GM12878 (cell line): ENCODE results near the gene COA5. TPM values are rescaled to one million over a fixed set of nuclear protein-coding genes. Genes with fewer than 3 reads are reported as not detected.

ENCODE experiments used
- CREB1 ChIP-seq: IDR thresholded peaks from 2 replicates; pipeline ENCODE4 v1.6.1; 2012; ENCODE audit warnings: low read depth, mild to moderate bottlenecking, inconsistent platforms
- EED ChIP-seq: sonication (generic); IDR thresholded peaks from 2 replicates; pipeline ENCODE4 v1.6.1; 2016; ENCODE audit warnings: antibody characterized with exemption, low read depth
- ELK1 ChIP-seq: IDR thresholded peaks from 2 replicates; pipeline ENCODE4 v1.6.1; 2012; ENCODE audit warnings: low read depth, low read length, improper control_type of control experiment
- GABPA ChIP-seq: IDR thresholded peaks from 2 replicates; pipeline ENCODE4 v1.6.1; 2014; ENCODE audit warnings: antibody characterized with exemption, low read depth, mild to moderate bottlenecking, inconsistent platforms
- HDGF ChIP-seq: fragments of 450-650 bp; IDR thresholded peaks from 2 replicates; pipeline ENCODE4 v1.6.1; 2016; ENCODE audit warnings: antibody characterized with exemption
- KDM1A ChIP-seq: fragments of 200-600 bp; sonication (generic); IDR thresholded peaks from 2 replicates; pipeline ENCODE4 v1.6.1; 2016; ENCODE audit warnings: borderline replicate concordance
- MTA3 ChIP-seq: IDR thresholded peaks from 2 replicates; pipeline ENCODE4 v1.6.1; 2012; ENCODE audit warnings: low read length, inconsistent platforms, borderline replicate concordance
- MYC ChIP-seq: IDR thresholded peaks from 2 replicates; pipeline ENCODE4 v1.6.1; 2011; ENCODE audit warnings: mild to moderate bottlenecking, low read length, moderate library complexity, inconsistent platforms; ENCODE audit not compliant: insufficient read depth, insufficient replicate concordance, insufficient read length, severe bottlenecking
- NBN ChIP-seq: fragments of 450-650 bp; IDR thresholded peaks from 2 replicates; pipeline ENCODE4 v1.6.1; 2016
- NFYA ChIP-seq: IDR thresholded peaks from 2 replicates; pipeline ENCODE4 v1.6.1; 2011; ENCODE audit warnings: low read depth, mild to moderate bottlenecking, low read length, improper control_type of control experiment, borderline replicate concordance
- NR2C2 ChIP-seq: IDR thresholded peaks from 2 replicates; pipeline ENCODE4 v1.6.1; 2011; ENCODE audit warnings: borderline replicate concordance, low read depth; ENCODE audit not compliant: control insufficient read depth, insufficient read length
- NR2F1 ChIP-seq: fragments of 450-650 bp; conservative IDR thresholded peaks from 2 replicates; pipeline ENCODE4 v1.6.1; 2017; ENCODE audit warnings: mild to moderate bottlenecking
- POLR2AphosphoS2 ChIP-seq: IDR thresholded peaks from 2 replicates; pipeline ENCODE4 v1.6.1; 2011; ENCODE audit warnings: low read depth, mild to moderate bottlenecking, low read length, improper control_type of control experiment, moderate library complexity
- TARDBP ChIP-seq: IDR thresholded peaks from 2 replicates; pipeline ENCODE4 v1.6.1; 2016; ENCODE audit warnings: borderline replicate concordance
- YY1 ChIP-seq: IDR thresholded peaks from 2 replicates; pipeline ENCODE4 v1.6.1; 2011; ENCODE audit warnings: low read depth, mild to moderate bottlenecking, low read length
- ZBED1 ChIP-seq: IDR thresholded peaks from 2 replicates; pipeline ENCODE4 v1.6.1; 2016; ENCODE audit warnings: borderline replicate concordance
- ZNF274 ChIP-seq: IDR thresholded peaks from one replicate; pipeline ENCODE4 v1.8.0; 2011; ENCODE audit not compliant: insufficient read length, insufficient read depth
- polyA plus RNA-seq, 11 experiments: library from polyadenylated mRNA; depleted of rRNA in 4 of 11; unstranded in 6 of 11; stranded (reverse) in 5 of 11; fragments of >200 nt; fragmentation: Nextera tagmentation in 4 of 11; fragmentation: Illumina TruSeq in 1 of 11; extraction: Ambion mirVana in 4 of 11; extraction: Trizol in 1 of 11; gene quantifications; 1 replicate in 1 of 11; 2 replicates in 10 of 11; pipeline versions ENCODE4 v1.2.1 to v1.2.3, GENCODE V29; 2011 to 2016; ENCODE audit warnings: inconsistent platforms in 2 of 11, missing spikeins in 2 of 11, low read depth in 1 of 11
- total RNA-seq, 4 experiments: library from RNA; depleted of rRNA in 3 of 4; stranded (reverse); fragments of >200 nt in 3 of 4; fragmentation: Illumina TruSeq in 1 of 4; extraction: Trizol in 1 of 4; gene quantifications; 2 replicates each; pipeline versions ENCODE4 v1.2.1 to v1.2.3, GENCODE V29; 2013 to 2021
- TF ChIP-seq, protein P1 (sequence below): fragments of 450-650 bp; IDR thresholded peaks from 2 replicates; pipeline ENCODE4 v1.6.1; 2018; ENCODE audit warnings: borderline replicate concordance, mild to moderate bottlenecking; ENCODE audit not compliant: partially characterized antibody
- TF ChIP-seq, protein P2 (sequence below): fragments of 450-650 bp; IDR thresholded peaks from 2 replicates; pipeline ENCODE4 v1.6.1; 2017; ENCODE audit warnings: borderline replicate concordance
- TF ChIP-seq, protein P3 (sequence below): IDR thresholded peaks from 2 replicates; pipeline ENCODE4 v1.6.1; 2012; ENCODE audit warnings: mild to moderate bottlenecking, low read depth, low read length
- TF ChIP-seq, protein P4 (sequence below): IDR thresholded peaks from 2 replicates; pipeline ENCODE4 v1.6.1; 2011; ENCODE audit warnings: borderline replicate concordance, low read depth, mild to moderate bottlenecking, moderate library complexity, mixed read lengths, low read length; ENCODE audit not compliant: insufficient read depth; ENCODE audit errors: extremely low read length

The COA5 gene
- total and polyA plus RNA-seq, 10 of the 15 experiments (the other 5 are each of a cell fraction or from before 2014, with no cell fraction given): 20.7 to 63.3 (median 37.9) TPM

DNA sequence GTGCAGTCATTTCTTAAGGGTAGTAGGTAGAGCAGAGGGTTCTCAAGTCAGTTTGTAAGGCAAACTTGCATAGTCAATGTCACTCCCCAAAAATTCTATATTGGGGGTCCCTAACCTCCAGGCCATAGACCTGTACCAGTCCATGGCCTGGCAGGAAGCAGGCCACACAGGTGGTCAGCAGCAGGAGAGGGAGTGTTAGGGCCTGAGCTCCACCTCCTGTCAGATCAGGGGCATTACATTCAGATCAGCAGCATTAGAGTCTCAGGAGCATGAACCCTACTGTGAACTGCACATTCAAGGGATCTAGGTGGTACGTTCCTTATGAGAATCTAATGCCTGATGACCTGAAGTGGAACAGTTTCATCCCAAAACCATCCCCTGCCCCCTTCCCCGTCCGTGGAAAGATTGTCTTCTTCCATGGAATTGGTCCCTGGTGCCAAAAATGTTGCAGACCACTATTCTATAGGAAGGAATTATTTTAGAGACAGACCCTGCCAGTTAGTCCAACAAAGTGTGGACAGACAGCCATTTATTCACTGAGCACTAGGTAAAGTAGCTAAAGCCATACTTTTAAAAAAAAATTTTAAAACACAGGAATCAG lies 6.7 kb downstream of the COA5 start (continued):
- no peak for TF ChIP-seq ELK1
- no peak for TF ChIP-seq ZBED1
- TF ChIP-seq YY1: no peak
- TF ChIP-seq, protein P1, sequence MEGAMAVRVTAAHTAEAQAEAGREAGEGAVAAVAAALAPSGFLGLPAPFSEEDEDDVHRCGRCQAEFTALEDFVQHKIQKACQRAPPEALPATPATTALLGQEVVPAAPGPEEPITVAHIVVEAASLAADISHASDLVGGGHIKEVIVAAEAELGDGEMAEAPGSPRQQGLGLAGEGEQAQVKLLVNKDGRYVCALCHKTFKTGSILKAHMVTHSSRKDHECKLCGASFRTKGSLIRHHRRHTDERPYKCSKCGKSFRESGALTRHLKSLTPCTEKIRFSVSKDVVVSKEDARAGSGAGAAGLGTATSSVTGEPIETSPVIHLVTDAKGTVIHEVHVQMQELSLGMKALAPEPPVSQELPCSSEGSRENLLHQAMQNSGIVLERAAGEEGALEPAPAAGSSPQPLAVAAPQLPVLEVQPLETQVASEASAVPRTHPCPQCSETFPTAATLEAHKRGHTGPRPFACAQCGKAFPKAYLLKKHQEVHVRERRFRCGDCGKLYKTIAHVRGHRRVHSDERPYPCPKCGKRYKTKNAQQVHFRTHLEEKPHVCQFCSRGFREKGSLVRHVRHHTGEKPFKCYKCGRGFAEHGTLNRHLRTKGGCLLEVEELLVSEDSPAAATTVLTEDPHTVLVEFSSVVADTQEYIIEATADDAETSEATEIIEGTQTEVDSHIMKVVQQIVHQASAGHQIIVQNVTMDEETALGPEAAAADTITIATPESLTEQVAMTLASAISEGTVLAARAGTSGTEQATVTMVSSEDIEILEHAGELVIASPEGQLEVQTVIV: no peak
- TF ChIP-seq NBN: no peak
- no peak for TF ChIP-seq POLR2AphosphoS2
- no peak for TF ChIP-seq NR2C2
- TF ChIP-seq, protein P2, sequence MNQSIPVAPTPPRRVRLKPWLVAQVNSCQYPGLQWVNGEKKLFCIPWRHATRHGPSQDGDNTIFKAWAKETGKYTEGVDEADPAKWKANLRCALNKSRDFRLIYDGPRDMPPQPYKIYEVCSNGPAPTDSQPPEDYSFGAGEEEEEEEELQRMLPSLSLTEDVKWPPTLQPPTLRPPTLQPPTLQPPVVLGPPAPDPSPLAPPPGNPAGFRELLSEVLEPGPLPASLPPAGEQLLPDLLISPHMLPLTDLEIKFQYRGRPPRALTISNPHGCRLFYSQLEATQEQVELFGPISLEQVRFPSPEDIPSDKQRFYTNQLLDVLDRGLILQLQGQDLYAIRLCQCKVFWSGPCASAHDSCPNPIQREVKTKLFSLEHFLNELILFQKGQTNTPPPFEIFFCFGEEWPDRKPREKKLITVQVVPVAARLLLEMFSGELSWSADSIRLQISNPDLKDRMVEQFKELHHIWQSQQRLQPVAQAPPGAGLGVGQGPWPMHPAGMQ: no peak
- no peak for TF ChIP-seq HDGF
- TF ChIP-seq MTA3: no peak
- TF ChIP-seq, protein P3, sequence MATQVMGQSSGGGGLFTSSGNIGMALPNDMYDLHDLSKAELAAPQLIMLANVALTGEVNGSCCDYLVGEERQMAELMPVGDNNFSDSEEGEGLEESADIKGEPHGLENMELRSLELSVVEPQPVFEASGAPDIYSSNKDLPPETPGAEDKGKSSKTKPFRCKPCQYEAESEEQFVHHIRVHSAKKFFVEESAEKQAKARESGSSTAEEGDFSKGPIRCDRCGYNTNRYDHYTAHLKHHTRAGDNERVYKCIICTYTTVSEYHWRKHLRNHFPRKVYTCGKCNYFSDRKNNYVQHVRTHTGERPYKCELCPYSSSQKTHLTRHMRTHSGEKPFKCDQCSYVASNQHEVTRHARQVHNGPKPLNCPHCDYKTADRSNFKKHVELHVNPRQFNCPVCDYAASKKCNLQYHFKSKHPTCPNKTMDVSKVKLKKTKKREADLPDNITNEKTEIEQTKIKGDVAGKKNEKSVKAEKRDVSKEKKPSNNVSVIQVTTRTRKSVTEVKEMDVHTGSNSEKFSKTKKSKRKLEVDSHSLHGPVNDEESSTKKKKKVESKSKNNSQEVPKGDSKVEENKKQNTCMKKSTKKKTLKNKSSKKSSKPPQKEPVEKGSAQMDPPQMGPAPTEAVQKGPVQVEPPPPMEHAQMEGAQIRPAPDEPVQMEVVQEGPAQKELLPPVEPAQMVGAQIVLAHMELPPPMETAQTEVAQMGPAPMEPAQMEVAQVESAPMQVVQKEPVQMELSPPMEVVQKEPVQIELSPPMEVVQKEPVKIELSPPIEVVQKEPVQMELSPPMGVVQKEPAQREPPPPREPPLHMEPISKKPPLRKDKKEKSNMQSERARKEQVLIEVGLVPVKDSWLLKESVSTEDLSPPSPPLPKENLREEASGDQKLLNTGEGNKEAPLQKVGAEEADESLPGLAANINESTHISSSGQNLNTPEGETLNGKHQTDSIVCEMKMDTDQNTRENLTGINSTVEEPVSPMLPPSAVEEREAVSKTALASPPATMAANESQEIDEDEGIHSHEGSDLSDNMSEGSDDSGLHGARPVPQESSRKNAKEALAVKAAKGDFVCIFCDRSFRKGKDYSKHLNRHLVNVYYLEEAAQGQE: no peak
- no peak for TF ChIP-seq KDM1A
- TF ChIP-seq, protein P4, sequence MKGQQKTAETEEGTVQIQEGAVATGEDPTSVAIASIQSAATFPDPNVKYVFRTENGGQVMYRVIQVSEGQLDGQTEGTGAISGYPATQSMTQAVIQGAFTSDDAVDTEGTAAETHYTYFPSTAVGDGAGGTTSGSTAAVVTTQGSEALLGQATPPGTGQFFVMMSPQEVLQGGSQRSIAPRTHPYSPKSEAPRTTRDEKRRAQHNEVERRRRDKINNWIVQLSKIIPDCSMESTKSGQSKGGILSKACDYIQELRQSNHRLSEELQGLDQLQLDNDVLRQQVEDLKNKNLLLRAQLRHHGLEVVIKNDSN: no peak
- TF ChIP-seq EED: no peak
- 0 out of 2 replicates have a peak, but pooled peaks have one; percentile 15 for TF ChIP-seq NR2F1
- no peak for TF ChIP-seq ZNF274
- TF ChIP-seq NFYA: no peak
- 0 out of 2 replicates have a peak, but pooled peaks have one; percentile 11 for TF ChIP-seq CREB1
- no peak for TF ChIP-seq MYC
- no peak for TF ChIP-seq TARDBP
- no peak for TF ChIP-seq GABPA
